GM19099 (cell line): ENCODE measurements around the gene RACGAP1.

Source experiments
- POLR2A ChIP-seq: IDR thresholded peaks from 3 replicates; pipeline ENCODE4 v1.6.1; 2011; ENCODE audit warnings: low read depth; ENCODE audit not compliant: insufficient read length; ENCODE audit errors: extremely low read depth

The RACGAP1 gene

GRCh38 chr12:49998453-49998852, 26.8 kb downstream of the RACGAP1 start:
- no peak for TF ChIP-seq POLR2A

DNA sequence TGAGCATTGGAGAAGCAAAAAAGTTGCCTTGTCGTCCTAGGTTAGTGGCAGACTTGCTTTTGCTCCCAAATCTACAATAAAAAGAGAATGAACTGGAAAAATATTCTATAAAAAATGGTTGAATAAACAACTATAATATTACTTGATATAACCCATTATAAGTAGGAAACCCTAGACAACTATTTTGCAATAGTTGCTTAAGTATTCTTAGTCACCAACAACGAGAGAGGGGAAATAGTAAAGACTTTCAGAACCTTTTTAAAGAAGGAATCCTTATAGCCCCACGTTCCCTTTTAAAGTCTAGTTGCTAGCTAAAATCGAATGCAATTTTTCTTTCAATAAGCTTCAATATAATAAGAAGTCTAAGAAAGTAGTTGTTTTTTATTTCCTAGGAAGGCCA, 35.0 kb downstream of the RACGAP1 start:
- no peak for TF ChIP-seq POLR2A

- no peak for TF ChIP-seq POLR2A
Measured at GRCh38 chr12:49987625-49988303, 37.5 kb downstream of the RACGAP1 start.

DNA sequence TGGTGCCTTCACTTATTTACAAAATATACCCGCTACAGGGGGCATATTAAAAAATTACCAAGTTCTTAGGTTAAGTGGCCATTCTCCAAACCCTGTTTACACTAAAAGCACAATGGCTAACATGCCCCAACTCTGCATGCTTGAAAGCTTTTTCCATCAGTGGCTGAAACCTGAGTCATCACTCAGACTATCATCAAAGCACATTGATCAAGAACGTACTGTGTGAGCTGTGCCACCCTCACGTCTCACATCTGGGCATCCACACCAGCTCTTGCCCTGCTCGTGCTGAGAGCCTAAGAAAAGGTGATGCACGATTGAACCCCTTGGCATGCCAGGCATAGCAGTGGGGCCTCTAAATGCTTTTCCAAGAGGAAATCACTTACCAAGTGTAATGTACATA, 39.3 kb downstream of the RACGAP1 start:
- no peak for TF ChIP-seq POLR2A

DNA sequence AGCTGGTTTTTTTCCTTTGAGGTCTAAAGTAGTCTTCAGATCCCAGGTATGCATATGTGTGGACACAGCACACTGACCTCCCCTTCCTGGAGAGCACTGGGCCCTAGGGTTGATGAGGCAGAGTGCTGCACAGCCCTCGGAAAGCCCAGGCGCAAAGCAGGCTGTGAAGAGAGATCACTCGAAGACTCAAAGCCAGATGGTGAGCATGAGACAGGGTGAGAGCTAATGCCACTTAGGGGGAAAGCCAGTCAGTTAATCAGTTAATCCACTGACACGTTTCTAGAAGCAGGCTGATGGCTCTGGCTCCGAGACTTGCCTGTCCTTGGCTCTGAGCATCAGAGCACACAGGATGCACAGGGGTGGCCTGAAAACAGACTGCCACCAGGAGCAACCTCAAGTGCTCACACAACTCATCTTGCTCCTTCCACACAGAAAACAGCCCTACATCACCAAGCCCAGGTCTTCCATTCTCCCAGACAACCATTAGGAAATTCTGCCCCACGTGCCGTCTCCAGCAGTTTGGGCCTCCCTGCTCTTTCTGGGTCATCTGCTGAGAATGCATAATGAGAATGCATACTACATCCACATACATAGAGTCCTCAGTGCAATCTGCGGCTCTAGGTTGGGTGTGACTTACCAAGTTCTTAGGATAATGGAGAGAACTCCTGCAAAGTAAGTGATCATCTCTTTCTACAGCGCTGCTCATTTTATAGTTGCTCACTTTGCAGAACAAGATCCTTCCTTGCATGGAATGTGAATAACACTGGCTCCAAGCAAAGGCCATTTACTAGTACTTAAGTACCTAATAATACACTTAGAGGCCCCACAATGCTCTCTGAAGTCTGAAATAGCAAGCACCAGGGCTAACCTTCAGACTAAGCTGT, 40.6 kb downstream of the RACGAP1 start:
- TF ChIP-seq POLR2A = no peak

DNA sequence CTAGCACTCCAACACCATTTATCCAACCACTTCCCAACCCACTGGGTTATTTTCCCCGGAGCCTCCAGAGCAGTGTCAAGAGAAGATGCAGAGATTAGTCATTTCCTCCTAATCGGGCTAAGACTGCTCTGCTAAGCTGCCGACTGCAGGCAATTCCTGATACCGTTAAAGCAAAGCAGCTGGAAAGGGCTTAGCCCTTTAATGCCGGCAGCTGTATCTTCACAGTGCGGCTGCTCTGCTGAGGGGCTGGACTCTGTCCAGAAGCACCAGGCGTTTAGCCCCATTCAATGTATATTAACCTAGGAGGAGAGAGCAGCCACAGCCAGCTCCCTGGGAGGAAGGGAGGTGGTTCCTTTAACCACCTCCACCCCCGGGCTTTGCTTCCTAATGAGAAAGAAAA, 41.4 kb downstream of the RACGAP1 start:
- TF ChIP-seq POLR2A = no peak

GRCh38 chr12:49982246-49983087, 42.8 kb downstream of the RACGAP1 start:
- TF ChIP-seq POLR2A = no peak

GRCh38 chr12:49980501-49981349, 44.6 kb downstream of the RACGAP1 start:
- TF ChIP-seq POLR2A = no peak

DNA sequence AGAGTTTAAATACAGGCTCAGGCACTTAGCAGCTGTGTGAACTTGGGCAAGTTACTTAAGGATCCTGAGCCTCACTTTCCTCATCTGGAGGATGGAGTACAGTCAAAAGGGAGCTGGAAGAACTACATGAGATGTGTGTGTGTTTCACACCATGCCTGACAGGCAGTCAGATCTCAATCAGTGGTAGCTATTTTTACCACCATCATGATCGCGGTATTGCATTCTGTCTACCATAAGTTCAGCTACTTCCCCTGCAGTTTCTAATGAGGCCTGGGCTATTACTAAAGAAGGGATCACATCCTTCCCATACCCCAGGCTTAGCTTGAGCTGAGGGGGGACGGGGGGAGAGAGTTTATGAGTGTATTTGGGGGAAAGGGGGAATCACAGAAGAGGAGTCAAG, 45.5 kb downstream of the RACGAP1 start:
- no peak for TF ChIP-seq POLR2A

- TF ChIP-seq POLR2A = no peak
Measured at GRCh38 chr12:49979016-49979586, 46.2 kb downstream of the RACGAP1 start.

DNA sequence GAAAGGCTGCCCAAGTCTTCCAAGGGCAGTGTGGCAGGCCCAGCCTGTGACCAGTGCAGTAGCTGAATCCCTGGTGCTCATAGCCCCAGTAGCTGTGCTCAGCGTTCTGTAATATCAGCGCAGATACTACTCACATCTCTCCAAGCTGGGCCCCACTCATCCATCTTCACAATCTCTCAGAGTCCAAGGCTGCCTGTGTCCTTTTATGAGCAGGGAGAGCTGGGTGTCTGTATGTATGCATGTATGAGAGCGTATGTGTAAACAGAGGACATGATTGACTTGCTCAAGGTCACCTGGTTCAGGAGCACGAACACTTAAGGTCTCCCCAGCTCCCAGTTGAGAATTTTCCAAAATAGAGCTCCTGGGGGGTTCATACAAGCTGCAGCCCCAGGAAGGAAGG, 47.2 kb downstream of the RACGAP1 start:
- no peak for TF ChIP-seq POLR2A

- no peak for TF ChIP-seq POLR2A
Measured at GRCh38 chr12:49976557-49976956, 48.7 kb downstream of the RACGAP1 start.

- TF ChIP-seq POLR2A = no peak
Measured at GRCh38 chr12:49975318-49975761, 50.0 kb downstream of the RACGAP1 start.

DNA sequence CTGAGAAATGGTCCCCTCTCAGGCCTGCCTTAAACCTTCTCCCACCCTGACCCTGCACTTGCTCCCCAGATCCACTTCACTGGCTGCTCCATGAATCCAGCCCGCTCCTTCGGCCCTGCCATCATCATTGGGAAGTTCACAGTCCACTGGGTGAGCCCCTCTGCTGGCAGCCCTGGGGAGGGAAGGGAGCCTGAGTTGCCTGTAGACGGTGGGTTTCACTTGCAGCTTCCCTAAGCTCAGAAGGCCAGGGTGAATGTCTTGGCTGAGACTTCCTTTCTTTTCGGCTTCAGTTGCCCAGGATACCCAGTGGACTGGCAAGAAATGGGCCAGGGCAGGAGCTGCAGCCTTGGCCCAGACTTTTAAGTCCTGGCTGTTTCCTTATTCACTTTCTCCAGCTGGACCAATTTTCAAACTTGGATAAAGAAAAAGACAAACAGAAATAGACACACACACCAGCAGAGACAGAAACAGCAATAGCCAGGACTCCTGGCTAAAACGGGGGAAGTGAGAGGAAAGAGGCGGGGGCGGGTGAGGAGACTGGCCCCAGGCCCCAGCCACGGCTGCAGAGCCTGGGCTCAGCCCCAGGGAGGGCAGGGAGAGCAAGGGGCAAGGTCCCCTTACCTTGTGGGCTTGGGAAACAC, 50.5 kb downstream of the RACGAP1 start:
- TF ChIP-seq POLR2A = no peak

DNA sequence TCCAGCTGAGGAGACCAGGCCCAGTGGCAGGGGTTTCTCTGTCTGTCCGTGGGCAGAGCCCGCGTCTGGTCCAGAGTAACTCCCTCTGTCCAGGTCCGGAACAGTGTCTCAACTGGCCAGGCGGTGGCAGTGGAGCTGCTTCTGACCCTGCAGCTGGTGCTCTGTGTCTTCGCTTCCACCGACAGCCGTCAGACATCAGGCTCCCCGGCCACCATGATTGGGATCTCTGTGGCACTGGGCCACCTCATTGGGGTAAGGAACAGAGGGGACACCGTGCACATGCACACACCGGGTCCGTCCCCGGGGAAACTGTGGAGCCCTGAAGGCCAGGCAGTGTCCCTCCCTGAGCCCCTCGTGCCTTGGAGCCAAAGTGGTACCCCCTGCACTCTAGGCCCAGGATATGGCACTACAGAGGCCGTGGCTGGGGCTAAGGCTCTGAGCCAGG, 51.0 kb downstream of the RACGAP1 start:
- TF ChIP-seq POLR2A = no peak
